Transverse colon (tissue), 4 donors: Measurements from ENCODE around the gene E2F4. TPM values are rescaled to one million over a fixed set of nuclear protein-coding genes. Genes with fewer than 3 reads are reported as not detected.

ENCODE experiments used
- DNase-seq: peaks from one replicate; pipeline ENCODE4 v3.0.0-alpha.2; 2019
- H3K27ac ChIP-seq, 4 donors: fragments of 200-600 bp; sonication (generic); 2 replicates each; pipeline ENCODE4 v1.5.1; 2016 to 2018; ENCODE audit warnings: inconsistent platforms in 4 of 4
- H3K27me3 ChIP-seq: fragments of 200-600 bp; sonication (generic); 2 replicates; pipeline ENCODE4 v1.5.1; 2017; ENCODE audit warnings: inconsistent platforms
- H3K36me3 ChIP-seq, 4 donors: fragments of 200-600 bp; sonication (generic); 2 replicates each; pipeline ENCODE4 v1.5.1; 2017 to 2019; ENCODE audit warnings: inconsistent platforms in 4 of 4
- H3K4me1 ChIP-seq, 4 donors: fragments of 200-600 bp; sonication (generic); 2 replicates each; pipeline ENCODE4 v1.5.1; 2017 to 2020; ENCODE audit warnings: inconsistent platforms in 4 of 4
- H3K4me3 ChIP-seq, 4 donors: fragments of 200-600 bp; sonication (generic); 1 replicate in 1 of 4; 2 replicates in 3 of 4; pipeline versions ENCODE4 v1.5.1 to v1.6.1; 2017 to 2019; ENCODE audit warnings: inconsistent platforms in 4 of 4
- H3K9me3 ChIP-seq, 2 donors: fragments of 200-600 bp; sonication (generic); 2 replicates each; pipeline ENCODE4 v1.5.1; 2017 to 2019; ENCODE audit warnings: inconsistent platforms in 2 of 2
- EP300 ChIP-seq: sonication (generic); formaldehyde crosslinking; IDR thresholded peaks from one replicate; pipeline ENCODE4 v1.6.1; 2017; ENCODE audit warnings: antibody characterized with exemption, low read depth
- POLR2A ChIP-seq: fragments of 450-650 bp; IDR thresholded peaks from one replicate; pipeline ENCODE4 v1.6.1; 2016; ENCODE audit warnings: antibody characterized with exemption, mild to moderate bottlenecking, moderate library complexity
- POLR2AphosphoS5 ChIP-seq, 3 donors: sonication (generic); formaldehyde crosslinking; IDR thresholded peaks; one replicate each; pipeline ENCODE4 v1.6.1; 2016; ENCODE audit warnings: antibody characterized with exemption in 3 of 3
- WGBS, 2 donors: methylation state at CpG; one replicate each; pipeline ENCODE4 v1.1.5; 2018; ENCODE audit warnings: low coverage in 1 of 2; 5-methylcytosine and 5-hydroxymethylcytosine counted together
- in situ Hi-C, 4 donors: fragments of 200-750 bp; cut with MboI; loops; one replicate each; pipeline versions ENCODE4 v1.15.0 to v1.15.1; 2017; ENCODE audit warnings: low sequenced_read_pairs in 3 of 4, low pct_ligation_motif_present in 1 of 4, low pct_unique_long_range_greater_than_20kb in 1 of 4
- intact Hi-C: fragments of 100-400 bp; cut with DNase I; formaldehyde crosslinking; loops from one replicate; pipeline ENCODE4 v1.15.1; 2023; ENCODE audit warnings: low total_unique reads
- total RNA-seq, 4 donors: library from RNA; depleted of rRNA; stranded (reverse); fragments of >200 nt; gene quantifications; one replicate each; pipeline ENCODE4 v1.1.0, GENCODE V29; 2016
- TF ChIP-seq, protein P1 (sequence below), 5 experiments: fragments of 200-600 bp in 3 of 5; fragments of 450-650 bp in 2 of 5; sonication (generic) in 3 of 5; IDR thresholded peaks; 1 replicate in 2 of 5; 2 replicates in 3 of 5; pipeline ENCODE4 v1.5.1; 2016 to 2017; ENCODE audit warnings: antibody characterized with exemption in 5 of 5, inconsistent platforms in 3 of 5, mild to moderate bottlenecking in 2 of 5, moderate library complexity in 1 of 5

Gene E2F4
- total RNA-seq, 4 donors from 2014 or later, result 97.5 to 224 (median 159) TPM

DNA sequence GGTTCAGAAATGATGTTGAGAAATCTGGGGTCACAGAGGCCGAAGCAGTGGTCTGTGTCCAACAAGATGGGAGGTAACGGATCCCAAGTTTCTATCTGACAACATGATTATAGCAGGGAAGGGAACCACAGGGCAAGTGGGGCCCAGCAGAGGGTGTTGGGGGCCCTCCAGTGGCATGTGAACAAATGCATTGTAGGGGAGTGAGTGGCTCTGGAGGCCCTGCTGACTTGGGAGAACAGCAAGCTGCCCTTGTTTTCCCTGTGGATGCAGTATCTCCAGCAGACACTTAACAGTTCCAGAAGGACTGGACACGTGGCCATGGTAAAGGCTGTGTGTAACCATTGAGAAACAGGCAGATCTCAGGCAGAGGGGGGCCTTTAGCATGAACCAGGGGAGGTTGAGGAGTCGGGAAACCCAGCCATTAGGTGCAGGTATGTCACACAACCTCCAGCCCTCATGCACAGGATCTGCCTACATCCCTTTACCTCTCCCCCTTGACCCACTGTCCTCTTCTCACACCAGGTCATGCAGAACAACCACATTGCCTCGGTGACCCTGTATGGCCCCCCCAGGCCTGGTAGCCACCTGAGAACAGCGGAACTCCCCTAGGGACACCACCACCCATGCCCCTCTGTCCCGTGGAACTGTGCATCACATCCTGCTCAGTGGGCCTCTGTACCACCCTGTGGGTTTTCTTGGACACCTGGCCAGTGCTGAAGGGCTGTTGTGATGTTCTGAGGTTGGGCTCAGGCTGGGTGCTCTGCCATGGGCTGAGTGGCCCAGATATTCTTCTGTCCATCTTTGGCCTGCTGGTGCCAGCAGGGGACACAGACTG lies 45.2 kb upstream of the E2F4 start:
- peaks cover 16% of the 10 kb centered on the region for H3K27me3 ChIP-seq
- TF ChIP-seq POLR2A (no peak), EP300 (no peak), POLR2AphosphoS5 (IDR thresholded peaks at IDR 0.05) (no peak)
- TF ChIP-seq, protein P1, sequence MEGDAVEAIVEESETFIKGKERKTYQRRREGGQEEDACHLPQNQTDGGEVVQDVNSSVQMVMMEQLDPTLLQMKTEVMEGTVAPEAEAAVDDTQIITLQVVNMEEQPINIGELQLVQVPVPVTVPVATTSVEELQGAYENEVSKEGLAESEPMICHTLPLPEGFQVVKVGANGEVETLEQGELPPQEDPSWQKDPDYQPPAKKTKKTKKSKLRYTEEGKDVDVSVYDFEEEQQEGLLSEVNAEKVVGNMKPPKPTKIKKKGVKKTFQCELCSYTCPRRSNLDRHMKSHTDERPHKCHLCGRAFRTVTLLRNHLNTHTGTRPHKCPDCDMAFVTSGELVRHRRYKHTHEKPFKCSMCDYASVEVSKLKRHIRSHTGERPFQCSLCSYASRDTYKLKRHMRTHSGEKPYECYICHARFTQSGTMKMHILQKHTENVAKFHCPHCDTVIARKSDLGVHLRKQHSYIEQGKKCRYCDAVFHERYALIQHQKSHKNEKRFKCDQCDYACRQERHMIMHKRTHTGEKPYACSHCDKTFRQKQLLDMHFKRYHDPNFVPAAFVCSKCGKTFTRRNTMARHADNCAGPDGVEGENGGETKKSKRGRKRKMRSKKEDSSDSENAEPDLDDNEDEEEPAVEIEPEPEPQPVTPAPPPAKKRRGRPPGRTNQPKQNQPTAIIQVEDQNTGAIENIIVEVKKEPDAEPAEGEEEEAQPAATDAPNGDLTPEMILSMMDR (IDR thresholded peaks at IDR 0.05), result no peak
- H3K27ac ChIP-seq, result no peak overlapping the region
- WGBS, 2 donors, result 86 to 100% methylated on average over 1 to 7 of the region's 7 CpGs
- DNase-seq, result no peak
- H3K4me3 ChIP-seq, result no peak overlapping the region
- in situ Hi-C loops, result no loop called here
- H3K9me3 ChIP-seq, result no peaks in the 10 kb centered on the region
- peaks cover 7 to 15% (median 12%) of the 10 kb centered on the region in 4 donors for H3K4me1 ChIP-seq
- intact Hi-C loops, result no loop called here
- H3K36me3 ChIP-seq, result peaks cover 0 to 46% (median 6%) of the 10 kb centered on the region in 4 donors

DNA sequence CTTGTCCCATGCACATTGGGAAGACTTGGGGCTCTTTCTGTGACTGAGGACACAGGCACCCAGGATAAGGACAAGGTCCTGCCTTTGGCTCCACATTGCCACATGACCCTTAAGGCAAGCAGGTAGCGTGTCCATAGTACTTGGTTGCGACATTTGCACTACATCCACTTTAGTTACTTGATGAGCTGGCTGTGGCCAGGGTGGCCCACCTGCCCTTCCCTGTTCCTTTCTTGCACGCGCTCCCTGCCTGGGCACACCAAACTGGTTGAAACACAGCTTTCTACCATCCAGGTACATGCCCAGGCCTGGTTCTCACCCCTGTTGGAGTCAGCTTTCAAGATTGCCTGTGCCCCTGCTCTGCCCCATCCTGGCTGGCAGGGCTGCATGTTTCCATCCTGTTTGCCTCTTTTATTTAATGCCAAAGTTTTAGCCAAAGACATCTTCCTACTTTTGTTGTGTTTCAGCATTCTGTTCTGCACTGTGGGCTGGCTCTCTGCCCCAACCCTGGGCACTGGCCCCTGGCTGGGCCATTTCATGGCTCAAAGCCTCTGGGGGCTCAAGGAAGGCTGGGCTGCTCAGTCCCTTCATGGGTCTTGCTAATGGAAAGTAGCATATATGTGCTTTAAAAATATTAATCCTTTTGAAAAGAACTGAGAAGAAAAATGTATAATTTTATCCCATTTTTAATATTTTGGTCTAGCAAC lies 44.4 kb upstream of the E2F4 start:
- Histone ChIP-seq H3K36me3 (peaks cover 0 to 37% (median 6%) of the 10 kb centered on the region in 4 donors), H3K4me3 (no peak overlapping the region), H3K27ac (no peak overlapping the region), H3K27me3 (peaks cover 16% of the 10 kb centered on the region), H3K4me1 (peaks cover 7 to 15% (median 12%) of the 10 kb centered on the region in 4 donors), H3K9me3 (no peaks in the 10 kb centered on the region)
- in situ Hi-C loops (no loop called here), intact Hi-C loops (no loop called here)
- 93 to 100% methylated on average over 2 to 4 of the region's 4 CpGs for WGBS, 2 donors
- TF ChIP-seq, protein P1 (IDR thresholded peaks at IDR 0.05), result no peak
- TF ChIP-seq EP300, result no peak
- no peak for DNase-seq

DNA sequence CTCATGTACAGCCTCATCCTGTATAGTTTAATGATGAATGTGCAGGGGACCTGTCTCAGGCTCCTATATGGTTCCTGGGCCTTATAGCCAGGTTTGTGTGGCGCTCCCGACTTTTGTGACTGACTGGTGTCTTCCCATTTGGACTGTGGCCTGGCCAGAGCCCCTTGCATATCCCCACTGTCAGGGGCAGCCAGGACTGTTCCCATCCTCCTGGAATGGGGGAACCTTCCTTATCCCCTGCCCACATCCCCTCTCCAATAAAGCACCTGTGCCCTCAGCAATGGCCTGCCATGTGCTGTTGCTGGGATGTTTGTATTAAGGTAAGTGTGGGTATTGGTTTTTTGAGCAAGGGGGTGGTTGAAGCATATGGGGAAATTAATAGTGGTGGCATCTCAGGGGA lies 43.7 kb upstream of the E2F4 start:
- H3K27ac ChIP-seq, result no peak overlapping the region
- no peak overlapping the region for H3K4me3 ChIP-seq
- DNase-seq, result no peak
- in situ Hi-C loops, result no loop called here
- H3K9me3 ChIP-seq, result no peaks in the 10 kb centered on the region
- 100% methylated on average over 2 of the region's 2 CpGs; no CpG with 5 or more reads in 1 of the 2 donors for WGBS, 2 donors
- peaks cover 16% of the 10 kb centered on the region for H3K27me3 ChIP-seq
- TF ChIP-seq, protein P1 (IDR thresholded peaks at IDR 0.05), result no peak
- TF ChIP-seq POLR2A, result no peak
- intact Hi-C loops, result no loop called here
- peaks cover 0 to 31% (median 5%) of the 10 kb centered on the region in 4 donors for H3K36me3 ChIP-seq
- H3K4me1 ChIP-seq, result peaks cover 7 to 15% (median 12%) of the 10 kb centered on the region in 4 donors

DNA sequence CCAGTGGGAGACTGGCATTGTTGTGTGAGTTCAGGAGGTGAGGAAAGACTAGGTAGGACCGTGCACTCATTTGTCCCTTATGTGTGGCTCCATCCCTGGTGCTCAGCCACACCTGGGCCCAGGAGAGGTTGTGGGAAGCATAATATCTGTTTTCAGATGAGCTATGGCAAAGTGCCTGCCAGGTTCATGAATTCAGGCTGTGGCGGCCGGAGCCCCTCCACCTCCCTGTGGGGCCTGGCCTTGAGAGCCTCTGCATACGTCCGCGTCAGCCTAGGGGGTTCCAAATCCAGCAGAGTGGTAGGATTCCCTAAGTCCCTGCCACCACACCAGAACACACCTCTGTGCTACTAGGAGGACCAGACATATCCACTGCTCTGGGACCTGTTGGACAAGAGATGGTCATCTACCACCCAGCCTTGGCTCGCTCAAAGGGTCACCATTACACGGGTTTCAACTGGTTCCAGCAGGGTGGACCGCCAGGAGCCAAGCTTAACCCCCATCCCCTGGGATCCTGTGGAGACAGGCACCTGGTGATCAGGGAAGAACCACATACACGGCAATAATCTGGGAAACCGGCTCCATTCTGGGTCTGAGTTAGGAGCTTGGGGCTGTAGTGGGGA lies 43.2 kb upstream of the E2F4 start:
- no peak overlapping the region for H3K27ac ChIP-seq
- peaks cover 7 to 15% (median 12%) of the 10 kb centered on the region in 4 donors for H3K4me1 ChIP-seq
- H3K9me3 ChIP-seq, result no peaks in the 10 kb centered on the region
- DNase-seq, result no peak
- intact Hi-C loops, result no loop called here
- H3K27me3 ChIP-seq, result peaks cover 16% of the 10 kb centered on the region
- TF ChIP-seq POLR2AphosphoS5 (IDR thresholded peaks at IDR 0.05), result no peak
- TF ChIP-seq POLR2A, result no peak
- TF ChIP-seq EP300, result no peak
- TF ChIP-seq, protein P1 (IDR thresholded peaks at IDR 0.05), result no peak
- 88% methylated on average over 11 of the region's 11 CpGs; no CpG with 5 or more reads in 1 of the 2 donors for WGBS, 2 donors
- peaks cover 0 to 26% (median 2%) of the 10 kb centered on the region in 4 donors for H3K36me3 ChIP-seq
- in situ Hi-C loops, result no loop called here
- H3K4me3 ChIP-seq, result no peak overlapping the region
